Neural cell (in vitro differentiated cells): ENCODE measurements around the gene FUT8. TPM values are rescaled to one million over a fixed set of nuclear protein-coding genes. Genes with fewer than 3 reads are reported as not detected.

Experiments used
- H2AFZ ChIP-seq: fragments of 200-600, 300-800 bp; sonication (generic), shearing (Covaris generic); 2 replicates; pipeline ENCODE4 v1.6.0; 2014; ENCODE audit warnings: low read depth, mild to moderate bottlenecking, antibody characterized with exemption, low read length, moderate library complexity
- H3F3A ChIP-seq: fragments of 200-600 bp; shearing (Covaris generic); 2 replicates; pipeline ENCODE4 v1.6.1; 2016; ENCODE audit warnings: mild to moderate bottlenecking, moderate library complexity, mixed read lengths, antibody characterized with exemption, low read length; ENCODE audit not compliant: insufficient read depth, poor library complexity, severe bottlenecking
- H3K27ac ChIP-seq: fragments of 200-600, 300-800 bp; sonication (generic), shearing (Covaris generic); 2 replicates; pipeline ENCODE4 v1.5.1; 2014; ENCODE audit warnings: mild to moderate bottlenecking, low read length, moderate library complexity
- H3K27me3 ChIP-seq: fragments of 300-800, 200-600 bp; sonication (generic), shearing (Covaris generic); 2 replicates; pipeline ENCODE4 v1.6.0; 2014; ENCODE audit warnings: mild to moderate bottlenecking, low read depth, low read length, moderate library complexity; ENCODE audit not compliant: insufficient read depth
- H3K36me3 ChIP-seq: fragments of 300-800, 200-600 bp; sonication (generic), shearing (Covaris generic); 2 replicates; pipeline ENCODE4 v1.5.1; 2014; ENCODE audit warnings: mild to moderate bottlenecking, antibody characterized with exemption, low read length, moderate library complexity; ENCODE audit not compliant: insufficient read depth
- H3K4me2 ChIP-seq: fragments of 300-800, 200-600 bp; sonication (generic), shearing (Covaris generic); 2 replicates; pipeline ENCODE4 v1.6.0; 2014; ENCODE audit warnings: mild to moderate bottlenecking, low read length
- H3K4me3 ChIP-seq: fragments of 300-800, 200-600 bp; sonication (generic), shearing (Covaris generic); 2 replicates; pipeline ENCODE4 v1.5.1; 2014; ENCODE audit warnings: mild to moderate bottlenecking, low read length, moderate library complexity
- H3K79me2 ChIP-seq: fragments of 200-600 bp; shearing (Covaris generic); replicated peaks from 2 replicates; pipeline ENCODE4 v1.6.0; 2014; ENCODE audit warnings: mild to moderate bottlenecking, low read length, moderate library complexity; ENCODE audit not compliant: insufficient read depth
- H3K9ac ChIP-seq: fragments of 300-800, 200-600 bp; sonication (generic), shearing (Covaris generic); 2 replicates; pipeline ENCODE4 v1.6.1; 2016; ENCODE audit warnings: mild to moderate bottlenecking, low read length, mixed read lengths
- H3K9me2 ChIP-seq: fragments of 200-600 bp; shearing (Covaris generic); 2 replicates; pipeline ENCODE4 v1.6.1; 2016; ENCODE audit warnings: mild to moderate bottlenecking, low read length, mixed read lengths; ENCODE audit not compliant: insufficient read depth
- H3K9me3 ChIP-seq: fragments of 200-600, 300-800 bp; sonication (generic), shearing (Covaris generic); 2 replicates; pipeline ENCODE4 v1.6.1; 2016; ENCODE audit warnings: mild to moderate bottlenecking, mixed run types, low read length, moderate library complexity, mixed read lengths
- H4K20me1 ChIP-seq: fragments of 200-600 bp; shearing (Covaris generic); 2 replicates; pipeline ENCODE4 v1.6.1; 2016; ENCODE audit warnings: mild to moderate bottlenecking, mixed run types; ENCODE audit not compliant: insufficient read depth
- EP300 ChIP-seq: fragments of 450-650 bp; conservative IDR thresholded peaks from 2 replicates; pipeline ENCODE4 v1.6.1; 2014; ENCODE audit warnings: antibody characterized with exemption, mild to moderate bottlenecking, moderate library complexity; ENCODE audit not compliant: poor library complexity, severe bottlenecking
- EZH2 ChIP-seq: fragments of 200-600, 300-800 bp; shearing (Covaris generic), sonication (generic); IDR thresholded peaks from 2 replicates; pipeline ENCODE4 v1.6.1; 2014; ENCODE audit warnings: antibody characterized with exemption, low read length, borderline replicate concordance, mild to moderate bottlenecking; ENCODE audit not compliant: insufficient read depth, poor library complexity, severe bottlenecking
- MXI1 ChIP-seq: fragments of 450-650 bp; conservative IDR thresholded peaks from 2 replicates; pipeline ENCODE4 v1.6.1; 2014; ENCODE audit warnings: antibody characterized with exemption, mild to moderate bottlenecking; ENCODE audit not compliant: poor library complexity, severe bottlenecking
- POLR2AphosphoS5 ChIP-seq: IDR thresholded peaks from 2 replicates; pipeline ENCODE4 v1.6.1; 2012
- RAD21 ChIP-seq: fragments of 450-650 bp; conservative IDR thresholded peaks from 2 replicates; pipeline ENCODE4 v1.6.1; 2014; ENCODE audit warnings: antibody characterized with exemption, mild to moderate bottlenecking, moderate library complexity
- SMC3 ChIP-seq: fragments of 450-650 bp; conservative IDR thresholded peaks from 2 replicates; pipeline ENCODE4 v1.6.1; 2014; ENCODE audit warnings: antibody characterized with exemption, mild to moderate bottlenecking, moderate library complexity; ENCODE audit not compliant: poor library complexity
- TAF1 ChIP-seq: IDR thresholded peaks from 2 replicates; pipeline ENCODE4 v1.6.1; 2012; ENCODE audit warnings: low read depth
- polyA plus RNA-seq: library from polyadenylated mRNA; depleted of rRNA; stranded (reverse); fragments of >200 nt; gene quantifications from 2 replicates; pipeline ENCODE4 v1.2.3, GENCODE V29; 2014
- TF ChIP-seq, protein P1 (sequence below): fragments of 450-650 bp; IDR thresholded peaks from 2 replicates; pipeline ENCODE4 v1.5.1; 2014; ENCODE audit warnings: antibody characterized with exemption, mild to moderate bottlenecking, moderate library complexity; ENCODE audit not compliant: poor library complexity, severe bottlenecking
- TF ChIP-seq, protein P2 (sequence below): IDR thresholded peaks from 2 replicates; pipeline ENCODE4 v1.6.1; 2012; ENCODE audit warnings: borderline replicate concordance

The FUT8 gene
- polyA plus RNA-seq, 1 donor from 2014 or later = 72.8 TPM

DNA sequence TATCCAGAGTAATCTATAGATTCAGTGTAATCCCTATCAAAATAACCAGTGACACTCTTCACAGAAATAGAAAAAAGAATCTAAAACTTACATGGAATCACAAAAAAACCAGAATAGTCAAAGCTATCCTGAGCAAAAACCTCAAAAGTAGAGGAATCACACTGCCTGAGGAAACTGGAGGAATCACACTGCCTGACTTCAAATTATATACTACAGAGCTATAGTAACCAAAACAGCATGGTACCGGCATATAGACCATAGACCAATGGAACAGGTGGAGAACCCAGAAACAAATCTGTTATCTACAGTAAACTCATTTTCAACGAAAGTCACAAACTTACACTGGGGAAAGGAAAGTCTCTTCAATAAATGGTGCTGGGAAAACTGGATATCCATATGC lies 244.0 kb downstream of the FUT8 start:
- no peaks in the 10 kb centered on the region for H3K9me3 ChIP-seq

DNA sequence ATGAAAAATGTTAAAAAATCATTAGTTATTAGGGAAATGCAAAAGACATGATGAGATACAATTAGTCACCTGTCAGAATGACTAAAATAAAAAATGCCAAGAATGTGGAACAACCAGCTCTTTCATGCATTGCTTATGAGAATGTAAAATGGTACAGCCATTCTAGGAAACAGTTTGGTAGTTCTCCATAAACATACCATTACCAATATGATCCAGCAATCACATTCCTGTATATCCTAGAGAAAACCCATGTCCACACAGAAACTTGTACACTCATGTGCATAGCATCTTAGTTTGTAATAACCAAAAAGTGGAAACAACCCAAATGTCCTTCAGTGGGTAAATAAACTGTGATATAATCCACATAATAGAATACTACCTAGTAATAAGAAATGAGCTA lies 245.7 kb downstream of the FUT8 start:
- H3K4me2 ChIP-seq = no peak overlapping the region
- no peaks in the 10 kb centered on the region for H3K27me3 ChIP-seq
- no peaks in the 10 kb centered on the region for H3F3A ChIP-seq
- no peaks in the 10 kb centered on the region for H3K9me3 ChIP-seq
- no peaks in the 10 kb centered on the region for H4K20me1 ChIP-seq
- no peaks in the 10 kb centered on the region for H3K9me2 ChIP-seq
- no peaks in the 10 kb centered on the region for H3K79me2 ChIP-seq
- TF ChIP-seq, protein P1, sequence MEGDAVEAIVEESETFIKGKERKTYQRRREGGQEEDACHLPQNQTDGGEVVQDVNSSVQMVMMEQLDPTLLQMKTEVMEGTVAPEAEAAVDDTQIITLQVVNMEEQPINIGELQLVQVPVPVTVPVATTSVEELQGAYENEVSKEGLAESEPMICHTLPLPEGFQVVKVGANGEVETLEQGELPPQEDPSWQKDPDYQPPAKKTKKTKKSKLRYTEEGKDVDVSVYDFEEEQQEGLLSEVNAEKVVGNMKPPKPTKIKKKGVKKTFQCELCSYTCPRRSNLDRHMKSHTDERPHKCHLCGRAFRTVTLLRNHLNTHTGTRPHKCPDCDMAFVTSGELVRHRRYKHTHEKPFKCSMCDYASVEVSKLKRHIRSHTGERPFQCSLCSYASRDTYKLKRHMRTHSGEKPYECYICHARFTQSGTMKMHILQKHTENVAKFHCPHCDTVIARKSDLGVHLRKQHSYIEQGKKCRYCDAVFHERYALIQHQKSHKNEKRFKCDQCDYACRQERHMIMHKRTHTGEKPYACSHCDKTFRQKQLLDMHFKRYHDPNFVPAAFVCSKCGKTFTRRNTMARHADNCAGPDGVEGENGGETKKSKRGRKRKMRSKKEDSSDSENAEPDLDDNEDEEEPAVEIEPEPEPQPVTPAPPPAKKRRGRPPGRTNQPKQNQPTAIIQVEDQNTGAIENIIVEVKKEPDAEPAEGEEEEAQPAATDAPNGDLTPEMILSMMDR = no peak
- TF ChIP-seq TAF1 (no peak), RAD21 (no peak), EP300 (no peak), MXI1 (no peak), SMC3 (no peak), EZH2 (no peak), POLR2AphosphoS5 (no peak)
- TF ChIP-seq, protein P2, sequence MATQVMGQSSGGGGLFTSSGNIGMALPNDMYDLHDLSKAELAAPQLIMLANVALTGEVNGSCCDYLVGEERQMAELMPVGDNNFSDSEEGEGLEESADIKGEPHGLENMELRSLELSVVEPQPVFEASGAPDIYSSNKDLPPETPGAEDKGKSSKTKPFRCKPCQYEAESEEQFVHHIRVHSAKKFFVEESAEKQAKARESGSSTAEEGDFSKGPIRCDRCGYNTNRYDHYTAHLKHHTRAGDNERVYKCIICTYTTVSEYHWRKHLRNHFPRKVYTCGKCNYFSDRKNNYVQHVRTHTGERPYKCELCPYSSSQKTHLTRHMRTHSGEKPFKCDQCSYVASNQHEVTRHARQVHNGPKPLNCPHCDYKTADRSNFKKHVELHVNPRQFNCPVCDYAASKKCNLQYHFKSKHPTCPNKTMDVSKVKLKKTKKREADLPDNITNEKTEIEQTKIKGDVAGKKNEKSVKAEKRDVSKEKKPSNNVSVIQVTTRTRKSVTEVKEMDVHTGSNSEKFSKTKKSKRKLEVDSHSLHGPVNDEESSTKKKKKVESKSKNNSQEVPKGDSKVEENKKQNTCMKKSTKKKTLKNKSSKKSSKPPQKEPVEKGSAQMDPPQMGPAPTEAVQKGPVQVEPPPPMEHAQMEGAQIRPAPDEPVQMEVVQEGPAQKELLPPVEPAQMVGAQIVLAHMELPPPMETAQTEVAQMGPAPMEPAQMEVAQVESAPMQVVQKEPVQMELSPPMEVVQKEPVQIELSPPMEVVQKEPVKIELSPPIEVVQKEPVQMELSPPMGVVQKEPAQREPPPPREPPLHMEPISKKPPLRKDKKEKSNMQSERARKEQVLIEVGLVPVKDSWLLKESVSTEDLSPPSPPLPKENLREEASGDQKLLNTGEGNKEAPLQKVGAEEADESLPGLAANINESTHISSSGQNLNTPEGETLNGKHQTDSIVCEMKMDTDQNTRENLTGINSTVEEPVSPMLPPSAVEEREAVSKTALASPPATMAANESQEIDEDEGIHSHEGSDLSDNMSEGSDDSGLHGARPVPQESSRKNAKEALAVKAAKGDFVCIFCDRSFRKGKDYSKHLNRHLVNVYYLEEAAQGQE = no peak
- H3K27ac ChIP-seq = no peak overlapping the region
- no peaks in the 10 kb centered on the region for H3K36me3 ChIP-seq
- H2AFZ ChIP-seq = no peak overlapping the region
- no peak overlapping the region for H3K4me3 ChIP-seq
- no peak overlapping the region for H3K9ac ChIP-seq

More for the DNA sequence above, 244.0 kb downstream of the FUT8 start:
- Histone ChIP-seq H3K9me2 (no peaks in the 10 kb centered on the region), H3K27ac (no peak overlapping the region), H2AFZ (no peak overlapping the region), H3K36me3 (no peaks in the 10 kb centered on the region), H3K4me3 (no peak overlapping the region), H3K4me2 (no peak overlapping the region), H3F3A (no peaks in the 10 kb centered on the region), H3K9ac (no peak overlapping the region), H3K79me2 (no peaks in the 10 kb centered on the region), H3K27me3 (no peaks in the 10 kb centered on the region), H4K20me1 (no peaks in the 10 kb centered on the region)
- no peak for TF ChIP-seq RAD21
- TF ChIP-seq POLR2AphosphoS5 = no peak
- TF ChIP-seq, protein P2 = no peak
